Stimulated activated CD4-positive, alpha-beta T cell treated with anti-CD3 and anti-CD28 coated beads, Interleukin-4, amount 100 ng/mL, for 48 hours (primary cell): ENCODE measurements around the gene ARRDC1.
"Not testable (repeated sequence)": the region's sequence is repeated elsewhere in the genome, so short reads cannot be mapped to it uniquely, and the experiment has no call there.

Source experiments
- DNase-seq, 2 donors: peaks; one replicate each; pipeline ENCODE4 v3.0.0-alpha.2; 2020; ENCODE audit warnings: low read depth in 2 of 2

The ARRDC1 gene

DNA sequence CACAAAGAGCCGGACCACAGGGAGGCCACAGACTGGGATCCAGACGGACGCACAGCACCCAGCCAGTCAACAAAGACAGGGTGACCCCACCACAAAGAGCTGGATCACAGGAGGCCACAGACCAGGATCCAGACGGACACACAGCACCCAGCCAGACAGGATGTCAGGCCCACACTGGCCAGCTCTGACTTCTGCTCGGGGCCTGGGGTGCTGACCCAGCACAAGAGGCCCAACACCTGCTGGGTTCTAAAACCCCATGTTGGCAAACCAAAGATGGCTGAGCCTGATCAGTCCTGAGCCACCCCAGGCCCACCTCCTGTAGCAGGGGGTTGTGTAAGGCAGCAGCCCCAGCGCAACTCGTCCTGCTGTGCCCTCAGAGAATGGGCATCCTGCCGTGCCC lies 21.5 kb upstream of the ARRDC1 start:
- DNase-seq, result no peak

DNA sequence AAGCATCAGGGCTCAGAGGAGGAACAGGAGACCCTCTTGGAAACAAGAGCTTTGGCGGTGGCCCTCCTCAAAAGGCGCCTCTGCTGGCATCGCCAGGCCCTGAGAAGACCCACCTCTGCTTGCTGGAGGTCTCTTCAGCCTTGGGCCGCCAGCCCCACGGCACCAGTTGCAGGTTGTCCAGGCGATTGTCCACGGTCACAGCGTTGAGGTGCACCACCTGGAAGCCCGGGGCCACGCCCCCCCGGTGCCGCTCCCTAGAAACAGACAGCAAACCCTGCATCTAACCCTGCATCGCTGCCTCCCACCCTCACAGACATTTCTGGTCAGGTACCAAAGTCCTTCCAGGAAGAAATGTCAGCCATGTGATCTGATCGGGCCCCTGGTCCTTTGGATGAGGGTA lies 18.6 kb upstream of the ARRDC1 start:
- no peak for DNase-seq

DNA sequence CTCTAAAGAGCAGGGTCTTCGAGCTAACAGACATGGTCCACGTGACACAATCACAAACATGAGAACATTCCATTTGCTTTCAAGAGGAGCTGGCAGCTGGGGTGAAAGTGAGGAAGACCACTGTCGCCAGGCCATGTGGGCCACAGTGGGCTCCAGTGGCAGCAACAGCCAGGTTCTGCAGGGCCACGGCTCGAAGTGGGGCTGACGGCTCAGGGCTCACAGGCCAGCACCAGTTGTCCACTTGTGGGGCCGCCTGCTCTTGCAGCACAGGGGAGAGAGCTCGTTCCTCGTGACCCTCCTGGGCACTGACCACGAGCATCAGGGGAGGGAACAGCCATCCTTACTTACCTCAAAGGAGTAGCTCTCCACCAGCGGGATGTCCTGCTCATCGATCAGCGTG lies 17.2 kb upstream of the ARRDC1 start:
- DNase-seq, result no peak

DNA sequence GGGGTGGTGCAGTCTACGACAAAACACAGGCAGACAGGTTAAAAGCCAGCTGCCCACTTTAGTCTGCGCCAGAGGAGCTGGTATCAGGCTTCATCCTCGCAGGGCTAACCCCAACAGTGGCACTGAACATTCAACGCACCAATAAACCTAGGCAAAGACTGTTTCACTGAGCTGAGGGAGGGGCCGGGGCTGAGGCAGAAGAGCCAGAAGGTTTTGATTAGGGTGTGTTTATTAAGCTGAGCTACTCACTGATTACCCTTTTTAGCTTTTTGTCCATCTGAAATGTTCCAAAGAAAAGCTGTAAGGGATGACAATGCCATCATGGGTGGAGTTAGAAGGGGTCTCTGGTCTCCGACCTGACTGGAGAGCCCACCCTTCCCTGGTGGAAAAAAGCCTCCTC lies 16.6 kb upstream of the ARRDC1 start:
- no peak for DNase-seq

DNA sequence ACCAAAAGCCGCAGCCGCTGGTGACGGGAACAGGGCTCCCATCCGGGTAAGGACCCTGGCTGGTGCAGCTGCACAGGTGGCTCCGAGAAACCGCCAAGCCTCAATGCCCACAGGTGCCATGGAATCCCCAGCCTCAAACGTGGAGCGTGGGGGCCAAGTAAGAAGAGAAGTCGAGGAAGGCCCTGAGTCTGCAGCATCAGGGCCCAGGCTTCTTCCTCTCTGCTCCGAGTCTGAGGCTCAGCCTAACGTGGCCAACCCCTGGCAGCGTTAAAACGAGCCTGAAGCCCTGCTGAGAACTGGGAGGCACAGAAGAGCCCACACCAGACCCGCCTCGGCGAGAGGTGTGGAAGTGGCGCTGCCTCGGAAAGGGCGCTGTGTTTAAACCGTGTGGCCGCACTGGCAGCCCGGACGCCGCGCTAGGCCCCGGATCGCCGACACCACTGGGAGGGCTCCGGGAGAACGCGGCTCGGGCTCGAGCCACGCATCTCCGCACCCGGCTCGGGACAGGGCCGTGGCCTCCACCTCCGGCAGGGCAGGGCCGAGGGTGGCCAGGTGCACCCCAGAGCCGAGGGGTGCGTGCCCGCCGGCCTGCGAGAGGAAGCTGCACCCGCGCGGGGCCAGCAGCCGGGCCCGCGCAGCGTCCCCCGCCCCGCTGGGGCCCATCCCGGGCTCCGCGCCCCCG lies 15.9 kb upstream of the ARRDC1 start:
- DNase-seq, result no peak

DNA sequence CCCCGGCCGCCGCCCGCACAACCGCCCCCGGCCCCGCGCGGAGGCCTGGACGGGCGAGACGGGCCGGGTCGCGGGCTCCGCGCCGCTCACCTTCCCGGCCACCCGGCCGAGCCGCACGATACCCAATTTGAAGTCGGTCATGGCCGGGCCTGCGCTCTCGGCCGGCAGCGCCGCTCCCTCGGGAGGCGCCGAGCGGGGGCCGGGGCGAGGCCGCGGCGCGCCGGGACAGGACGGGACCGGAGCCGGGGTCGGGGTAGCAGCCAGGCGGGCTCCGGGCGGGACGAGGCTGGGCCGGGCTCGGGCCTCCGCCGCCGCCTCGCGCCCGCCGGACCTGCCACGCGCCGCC lies 15.4 kb upstream of the ARRDC1 start:
- no peak for DNase-seq

DNA sequence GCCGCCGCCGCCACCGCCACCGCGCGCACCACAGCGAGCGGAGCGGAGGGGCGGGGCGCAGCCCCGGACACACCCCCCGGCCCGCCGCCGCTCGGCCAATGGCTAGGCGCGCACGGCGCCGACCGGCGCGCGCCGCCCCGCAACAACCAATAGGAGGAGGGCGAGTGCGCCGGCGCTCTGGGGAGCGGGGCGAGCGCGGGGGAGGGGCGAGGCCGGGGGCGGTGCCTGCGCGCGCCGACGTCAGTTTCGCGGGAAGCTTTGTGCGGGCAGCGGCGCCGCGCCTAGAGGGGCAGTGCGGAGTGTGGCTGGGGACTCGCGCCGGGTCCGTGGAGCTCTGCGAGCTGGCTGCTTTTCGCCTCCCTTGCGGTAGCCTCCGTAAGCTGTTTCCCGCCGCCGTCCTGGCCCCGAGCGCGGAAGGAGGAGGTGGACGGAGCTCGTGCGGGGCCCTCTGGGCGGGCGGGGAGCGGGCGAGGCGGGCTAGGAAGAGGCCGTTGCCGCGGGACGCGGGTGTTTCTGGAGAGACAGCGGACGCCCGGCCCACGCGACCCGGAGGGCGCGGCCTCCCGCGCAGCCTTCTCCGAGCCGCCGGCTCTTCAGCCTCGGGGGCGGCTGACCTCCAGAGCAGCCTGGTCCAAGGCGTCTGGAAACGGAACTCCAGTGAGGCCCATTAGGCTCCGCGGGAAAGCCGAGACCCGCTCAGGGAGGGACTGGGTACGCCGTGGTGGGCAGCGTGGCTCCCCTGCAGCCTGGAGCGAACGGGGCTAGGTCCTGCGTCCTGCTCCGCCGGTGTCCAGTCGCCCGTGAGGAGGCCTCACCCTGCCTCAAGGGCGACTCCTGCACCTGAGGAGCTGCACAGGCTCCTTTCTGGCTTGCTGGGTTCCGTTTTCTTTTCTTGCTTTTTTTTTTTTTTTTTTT lies 14.8 kb upstream of the ARRDC1 start, which contains the start of gene ZMYND19:
ZMYND19 (minus strand) TSS at position 44 of the 915 bp plus-strand sequence. CDS start 249 bp downstream, outside the sequence.
- DNase-seq, result peak; percentile 83 to 88

DNA sequence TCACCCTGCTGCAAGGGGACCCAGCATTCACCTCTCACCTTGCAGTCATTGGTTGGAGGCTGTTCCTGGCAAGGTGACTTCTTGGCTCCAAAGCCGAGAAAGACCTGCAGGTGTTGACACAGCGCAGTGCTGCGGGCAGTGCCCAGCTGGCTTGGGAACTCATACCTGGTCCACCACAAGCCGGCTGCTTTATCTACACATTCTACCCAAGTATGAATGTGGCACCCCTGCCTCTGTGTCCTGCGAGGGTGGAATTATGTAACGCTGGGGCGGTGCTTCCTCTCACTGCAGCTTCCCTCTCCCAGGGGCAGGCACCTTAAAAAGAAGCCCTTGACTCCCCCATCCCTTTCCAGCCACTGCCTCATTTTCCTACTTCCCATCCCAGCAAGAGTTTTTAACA lies 12.7 kb upstream of the ARRDC1 start:
- no peak for DNase-seq

DNA sequence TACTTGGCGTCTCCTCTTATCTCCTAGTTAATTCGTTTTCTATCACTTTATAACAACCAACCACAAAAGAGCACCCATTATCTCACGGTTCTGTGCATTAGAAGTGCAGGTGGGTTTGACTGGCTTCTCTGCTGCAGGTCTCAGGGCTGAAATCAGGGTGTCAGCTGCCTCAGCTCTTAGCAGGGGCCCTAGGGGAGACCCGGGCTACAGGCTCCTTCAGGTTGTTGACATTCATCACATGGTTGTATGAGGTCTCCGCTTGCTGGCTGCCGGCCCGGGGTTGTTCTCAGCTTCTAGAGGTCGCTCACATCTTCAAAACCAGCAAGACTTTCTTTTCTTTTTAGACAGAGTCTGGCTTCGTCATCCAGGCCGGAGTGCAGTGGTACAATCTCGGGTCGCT lies 12.3 kb upstream of the ARRDC1 start:
- DNase-seq, result no peak

DNA sequence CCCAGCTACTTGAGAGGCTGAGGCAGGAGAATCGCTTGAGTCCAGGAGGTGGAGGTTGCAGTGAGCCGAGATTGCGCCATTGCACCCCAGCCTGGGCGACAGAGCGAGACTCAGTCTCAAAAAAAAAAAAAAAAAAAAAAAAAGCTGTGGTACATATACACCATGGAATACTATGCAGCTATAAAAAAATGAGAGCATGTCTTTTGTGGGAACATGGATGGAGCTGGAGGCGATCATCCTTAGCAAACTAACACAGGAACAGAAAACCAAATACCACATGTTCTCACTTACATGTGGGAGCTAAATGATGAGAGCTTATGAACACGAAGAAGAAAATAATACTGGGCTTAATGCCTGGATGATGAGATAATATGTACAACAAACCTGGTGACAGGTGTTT lies 8.9 kb upstream of the ARRDC1 start:
- not testable (repeated sequence) for DNase-seq

DNA sequence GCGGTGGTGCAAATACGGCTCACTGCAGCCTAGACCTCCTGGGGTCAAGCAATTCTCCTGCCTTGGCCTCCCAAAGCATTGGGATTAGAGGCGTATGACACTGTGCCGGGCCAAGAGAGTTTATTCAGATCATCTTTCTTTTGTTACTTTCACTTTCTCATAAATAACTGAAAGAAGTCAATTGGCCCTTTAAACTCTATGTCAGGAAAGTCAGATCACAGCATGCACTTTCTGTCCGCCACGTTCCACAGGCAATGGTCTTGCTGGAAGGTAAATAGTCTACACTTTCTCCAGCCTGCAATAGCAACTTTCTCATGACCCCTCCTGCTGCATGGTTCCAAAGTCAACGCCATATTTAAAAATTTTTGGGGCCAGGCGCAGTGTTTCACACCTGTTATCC lies 6.5 kb upstream of the ARRDC1 start:
- DNase-seq, result no peak

DNA sequence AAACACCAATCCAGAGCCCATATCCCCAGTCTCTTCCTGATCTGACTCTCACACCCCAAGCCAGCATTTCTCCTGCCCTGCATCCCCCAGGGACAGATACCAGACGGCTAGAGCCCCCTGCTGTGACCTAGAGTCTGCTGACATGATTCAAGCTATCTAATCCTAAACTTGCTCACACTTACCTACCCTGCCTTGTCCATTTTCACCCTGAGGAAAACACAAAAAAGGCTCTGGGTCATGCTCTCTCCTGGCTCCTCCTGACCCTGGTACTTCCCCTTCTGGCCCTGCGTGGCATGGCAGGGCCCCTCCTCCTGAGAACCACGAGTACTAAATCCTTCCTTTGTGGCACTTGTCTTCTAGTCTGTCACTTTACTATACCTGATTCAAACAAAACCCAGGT lies 2.8 kb upstream of the ARRDC1 start:
- DNase-seq, result no peak

DNA sequence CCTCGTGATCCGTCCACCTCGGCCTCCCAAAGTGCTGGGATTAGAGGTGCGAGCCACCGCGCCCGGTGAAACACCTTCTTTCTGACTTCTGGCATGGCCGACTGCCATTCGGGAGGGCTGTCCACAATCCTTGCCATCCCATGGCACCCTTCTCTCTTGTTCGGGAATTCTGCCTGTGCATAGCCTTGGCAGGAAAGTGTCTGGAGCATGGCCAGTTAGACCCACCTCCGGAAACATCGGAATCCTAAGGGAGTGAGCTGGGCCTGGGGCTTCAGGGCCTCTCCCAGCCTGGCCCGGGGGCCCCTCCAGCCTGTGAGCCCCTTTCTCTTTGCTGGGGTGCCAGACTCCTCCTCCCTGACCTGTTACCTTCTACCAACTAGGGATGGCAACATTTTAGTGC lies 1.6 kb upstream of the ARRDC1 start:
- DNase-seq, result no peak

DNA sequence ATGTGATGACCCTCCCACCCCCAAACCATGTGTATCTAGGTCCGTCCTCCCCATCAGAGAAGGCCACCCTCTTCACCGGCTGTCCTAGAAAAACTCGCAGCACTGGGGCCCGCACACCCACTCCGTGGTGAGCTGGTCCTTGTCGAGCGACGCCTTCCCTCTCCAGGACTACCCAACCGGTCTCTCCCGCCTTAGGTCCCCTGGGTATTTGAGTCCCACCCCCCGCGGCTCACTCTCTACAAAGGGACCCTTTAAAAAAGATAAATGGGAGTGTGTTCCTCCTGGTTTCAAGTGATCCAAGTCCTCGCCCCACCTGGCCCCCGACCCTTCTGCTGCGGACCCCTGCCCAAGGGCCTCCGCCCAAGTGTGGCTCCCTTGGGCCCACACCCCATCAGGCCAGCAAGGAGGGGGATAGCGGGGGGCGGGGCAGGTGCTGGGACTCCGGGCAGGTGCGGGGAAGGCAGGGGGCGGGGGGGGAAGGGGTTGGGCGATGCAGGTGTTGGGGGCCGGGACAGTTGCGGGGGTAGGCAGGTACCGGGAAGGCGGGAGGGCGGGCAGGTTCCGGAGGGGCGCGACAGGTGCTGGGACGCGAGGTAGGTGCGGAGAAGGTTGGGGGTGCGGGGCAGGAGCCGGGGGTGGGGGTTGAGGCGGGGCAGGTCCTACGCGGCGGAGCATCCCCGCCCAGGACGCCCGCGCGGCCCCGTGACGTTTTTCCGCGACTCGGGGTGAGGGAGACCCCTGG lies 970 bp upstream of the ARRDC1 start:
- DNase-seq, result no peak

DNA sequence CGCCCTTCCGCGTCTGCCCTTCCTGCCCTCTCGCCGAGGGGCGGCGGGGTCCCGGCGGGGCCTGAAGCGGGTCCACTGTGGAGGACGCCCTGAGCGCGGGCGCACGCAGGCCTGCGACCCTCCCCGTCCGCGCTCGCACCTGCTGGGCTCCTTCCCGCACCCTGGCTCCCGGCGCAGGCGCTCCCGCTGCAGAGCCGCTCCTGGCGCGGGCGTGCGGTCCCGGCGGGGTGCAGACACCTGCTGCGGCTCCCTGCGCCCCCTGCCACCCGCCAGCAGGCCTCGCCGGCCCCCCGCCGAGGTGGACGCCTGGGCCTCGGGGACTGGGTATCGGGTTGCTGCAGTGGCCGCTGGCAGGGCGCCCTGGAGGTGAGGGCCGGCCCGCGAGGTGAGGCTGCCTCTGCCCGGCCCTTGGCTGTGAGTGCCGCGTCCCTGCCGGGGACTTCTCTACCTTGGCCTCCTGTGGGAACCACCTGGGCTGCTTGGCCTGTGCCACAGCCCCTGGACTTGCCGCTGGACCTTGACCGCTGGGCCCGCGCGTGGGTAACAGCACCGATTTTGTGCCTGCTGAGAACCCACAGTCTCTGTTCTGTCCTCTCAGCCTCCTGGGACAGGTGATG lies 627 bp downstream of the ARRDC1 start:
- DNase-seq, result no peak

DNA sequence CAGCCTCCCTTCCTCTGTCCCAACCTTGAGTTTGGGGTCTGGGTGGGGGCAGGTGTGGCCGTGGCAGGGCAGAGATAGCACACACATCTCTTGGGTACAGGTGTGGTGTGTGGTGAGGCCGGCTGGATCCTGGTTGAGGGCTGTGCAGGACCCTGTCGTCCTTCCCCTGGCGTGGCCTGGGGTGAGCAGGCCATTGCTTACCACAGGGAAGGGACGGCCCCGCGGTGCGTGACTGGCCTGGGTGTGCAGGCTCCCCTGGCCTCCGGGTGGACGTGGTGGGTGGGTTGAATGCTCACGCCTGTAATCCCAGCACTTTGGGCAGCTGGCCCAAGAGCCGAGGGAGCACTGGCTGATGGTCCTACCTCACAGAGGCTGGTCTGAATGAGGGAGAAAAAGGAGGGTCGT lies 1.2 kb downstream of the ARRDC1 start:
- no peak for DNase-seq

DNA sequence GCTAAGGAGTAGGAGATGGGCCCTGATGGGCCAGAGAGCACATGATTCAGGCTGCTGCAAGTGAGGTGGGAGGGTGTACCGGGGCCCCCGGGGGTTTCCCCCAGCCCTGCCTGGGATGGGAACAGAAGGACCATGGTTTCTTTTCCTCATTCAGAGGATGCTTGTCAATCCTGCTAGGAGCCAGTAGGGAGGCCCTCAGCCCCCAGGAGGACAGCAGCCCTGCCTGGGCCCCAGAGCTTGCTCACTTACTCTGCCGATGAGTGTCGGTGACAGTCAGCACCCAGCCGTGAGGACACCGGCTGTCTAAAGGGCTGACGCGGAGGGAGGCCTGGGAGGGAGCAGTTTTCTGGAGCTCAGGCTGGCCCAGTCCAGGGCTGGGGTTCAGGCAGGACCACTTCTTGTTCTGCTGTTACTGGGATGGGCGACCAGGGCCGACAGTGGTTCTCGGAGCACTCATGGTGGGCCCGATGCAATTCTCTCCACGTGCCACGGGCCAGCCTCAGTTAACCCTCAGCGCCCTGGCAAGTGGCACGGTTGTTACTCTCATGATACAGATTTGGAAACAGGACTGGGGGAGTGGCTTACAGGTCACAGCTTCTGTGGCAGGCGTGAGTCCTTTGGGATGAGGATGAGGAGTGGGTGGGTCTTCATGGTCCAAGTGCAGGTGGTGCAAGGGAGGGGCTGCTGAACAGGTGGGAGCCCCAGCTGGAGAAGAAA lies 1.8 kb downstream of the ARRDC1 start:
- DNase-seq, result no peak

DNA sequence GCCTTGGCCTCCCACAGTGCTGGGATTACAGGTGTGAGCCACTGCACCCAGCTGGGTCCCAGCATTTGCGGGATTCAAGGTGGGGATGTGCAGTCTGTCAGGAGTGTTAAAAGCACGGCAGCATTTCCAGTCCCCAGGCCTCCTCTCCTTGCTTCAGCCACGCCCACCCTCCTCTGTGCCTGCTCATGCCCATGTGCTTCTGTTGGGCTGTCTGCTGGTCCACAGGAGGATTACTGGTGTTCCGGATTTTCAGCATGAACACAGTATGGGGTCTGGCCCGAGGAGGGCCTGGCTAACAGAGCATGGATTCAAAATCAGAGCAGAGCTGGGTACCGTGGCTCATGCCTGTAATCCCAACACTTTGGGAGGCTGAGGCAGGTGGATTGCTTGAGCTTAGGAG lies 5.5 kb downstream of the ARRDC1 start:
- no peak for DNase-seq

DNA sequence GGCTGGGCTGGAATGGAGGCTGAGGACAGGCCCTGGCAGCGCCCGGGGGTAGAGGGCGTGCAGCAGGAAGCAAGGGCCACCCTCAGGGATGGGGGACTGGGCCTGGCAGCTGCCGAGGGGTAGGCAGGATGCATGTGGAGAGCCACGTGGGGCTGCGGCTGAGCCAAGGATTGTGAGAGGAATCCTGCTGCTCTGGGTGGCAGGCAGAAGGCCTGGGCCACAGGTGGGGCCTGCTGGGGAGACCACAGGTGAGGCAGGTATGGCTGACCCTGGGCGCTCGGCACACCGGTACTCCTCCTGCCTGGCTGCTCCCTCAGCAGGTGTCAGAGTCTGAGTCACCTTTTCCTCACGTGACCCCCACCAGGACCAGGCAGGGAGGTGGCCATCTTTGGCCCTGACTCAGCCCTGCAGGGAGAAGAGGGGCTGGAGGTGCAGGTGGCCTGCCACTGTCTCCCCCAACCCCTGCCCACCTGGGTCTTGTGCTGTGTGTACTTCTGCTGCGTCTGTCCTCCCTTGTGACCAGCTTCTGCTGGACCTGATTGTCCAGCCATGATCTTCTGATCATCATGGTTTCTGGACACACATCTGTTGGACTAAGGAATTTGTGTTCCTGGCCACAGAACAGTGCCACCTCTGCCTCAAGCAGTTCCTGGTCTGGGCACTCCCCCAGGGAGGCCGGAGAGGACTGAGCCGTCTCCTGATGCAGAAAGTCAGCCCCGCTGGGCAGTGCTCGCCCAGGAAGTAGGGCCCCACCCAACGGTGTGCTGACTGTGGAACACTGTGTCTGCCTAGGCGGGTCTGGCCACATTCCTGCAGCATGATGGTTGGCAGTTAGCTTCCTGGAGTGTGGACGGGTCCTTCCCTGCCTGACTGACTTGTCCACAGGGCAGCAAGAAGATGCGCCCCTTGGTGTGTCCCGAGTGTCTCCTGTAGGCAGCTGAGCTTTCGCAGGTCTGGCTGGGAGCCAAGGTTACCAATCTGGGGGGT lies 6.4 kb downstream of the ARRDC1 start:
- no peak for DNase-seq

DNA sequence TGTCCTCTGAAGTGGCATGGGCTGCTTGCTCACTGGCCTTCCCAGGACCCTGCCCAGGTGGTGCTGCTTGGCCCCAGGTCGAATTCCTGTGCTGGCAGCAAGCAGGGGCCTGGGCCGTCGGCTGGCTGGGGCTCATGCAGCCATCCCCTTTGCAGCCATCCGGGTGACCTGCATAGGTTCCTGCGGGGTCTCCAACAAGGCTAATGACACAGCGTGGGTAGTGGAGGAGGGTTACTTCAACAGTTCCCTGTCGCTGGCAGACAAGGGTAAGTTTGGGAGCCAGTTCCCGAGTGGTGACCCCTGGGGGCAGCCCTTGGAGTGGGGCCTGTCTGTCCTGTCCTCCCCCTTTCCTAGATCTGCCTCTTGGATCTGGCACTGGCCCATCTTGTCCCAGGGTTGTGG lies 7.3 kb downstream of the ARRDC1 start:
- no peak for DNase-seq
